GM12878 (cell line): ENCODE measurements around the gene GDNF. TPM values are rescaled to one million over a fixed set of nuclear protein-coding genes. Genes with fewer than 3 reads are reported as not detected.

Source experiments
- ATAC-seq: fragments of 200-7000 bp; cut with Tn5 transposase; 3 replicates; pipeline ENCODE4 v1.9.1; 2020; ENCODE audit warnings: mild to moderate bottlenecking, moderate library complexity
- BruUV-seq: library from RNA; stranded (reverse); fragments of 400-500 nt; replicated peaks from 2 replicates; lab custom pipeline; 2021; lab: Mats Ljungman, UMichigan
- CTCF ChIA-PET: fragments of 300-600 bp; sonication (Branson Sonifier 250); formaldehyde crosslinking; extraction: SDS; loops from one replicate; lab custom pipeline; 2021; ENCODE audit warnings: inconsistent platforms; lab: Yijun Ruan, JAX
- POLR2A ChIA-PET: fragments of 350-600 bp; formaldehyde crosslinking; extraction: SDS; loops from one replicate; lab custom pipeline; 2021; ENCODE audit warnings: inconsistent platforms; lab: Charles Lee
- RAD21 ChIA-PET: fragments of 300-600 bp; sonication (Branson Sonifier 250); formaldehyde crosslinking; loops from one replicate; lab custom pipeline; 2023; ENCODE audit warnings: antibody characterized with exemption; ENCODE audit not compliant: unreplicated experiment; lab: Charles Lee
- SMC1A ChIA-PET: fragments of 300-600 bp; sonication (Branson Sonifier 250); formaldehyde crosslinking; loops from one replicate; lab custom pipeline; 2023; ENCODE audit not compliant: unreplicated experiment, uncharacterized antibody; lab: Charles Lee
- DNase-seq: peaks from one replicate; pipeline ENCODE4 v3.0.0-alpha.2; 2011; ENCODE audit warnings: low read depth, low spot score
- FAIRE-seq: peaks from 3 replicates; lab custom pipeline; 2011; peaks lifted over from hg19 to GRCh38; lab: Jason Lieb, UNC
- H2AFZ ChIP-seq: 2 replicates; pipeline ENCODE4 v1.6.0; 2011; ENCODE audit warnings: low read depth, low read length, control low read depth; ENCODE audit not compliant: control insufficient read depth
- H3K27ac ChIP-seq: 2 replicates; pipeline ENCODE4 v1.5.1; 2011; ENCODE audit warnings: control low read depth; ENCODE audit not compliant: control insufficient read depth, insufficient read depth
- H3K27me3 ChIP-seq, 2 experiments: replicated peaks in 1 of 2; 2 replicates each; pipeline versions ENCODE4 v1.6.0 to v1.6.1; 2011; ENCODE audit warnings: low read length in 1 of 2; ENCODE audit not compliant: control insufficient read depth in 2 of 2, insufficient read depth in 2 of 2
- H3K36me3 ChIP-seq, 2 experiments: 2 replicates each; pipeline ENCODE4 v1.5.1; 2011; ENCODE audit warnings: low read length in 1 of 2; ENCODE audit not compliant: control insufficient read depth in 2 of 2, insufficient read depth in 2 of 2
- H3K4me1 ChIP-seq: 2 replicates; pipeline ENCODE4 v1.6.1; 2011; ENCODE audit warnings: mild to moderate bottlenecking, low read length, moderate library complexity, mixed read lengths; ENCODE audit not compliant: control insufficient read depth, insufficient read depth
- H3K4me2 ChIP-seq: 2 replicates; pipeline ENCODE4 v1.6.0; 2011; ENCODE audit warnings: control low read depth; ENCODE audit not compliant: control insufficient read depth, insufficient read depth
- H3K4me3 ChIP-seq: fragments of 200-600 bp; sonication (generic); 2 replicates; pipeline ENCODE4 v1.5.1; 2016
- H3K79me2 ChIP-seq: 2 replicates; pipeline ENCODE4 v1.6.0; 2011; ENCODE audit warnings: low read length; ENCODE audit not compliant: control insufficient read depth, insufficient read depth
- H3K9ac ChIP-seq: 2 replicates; pipeline ENCODE4 v1.8.0; 2011; ENCODE audit warnings: low read length, control low read depth, mixed read lengths; ENCODE audit not compliant: control insufficient read depth, insufficient read depth
- H3K9me3 ChIP-seq: replicated peaks from 3 replicates; pipeline ENCODE4 v1.5.1; 2011; ENCODE audit warnings: mild to moderate bottlenecking, low read length; ENCODE audit not compliant: control insufficient read depth, insufficient read depth
- H4K20me1 ChIP-seq: 2 replicates; pipeline ENCODE4 v1.6.0; 2011; ENCODE audit not compliant: control insufficient read depth, insufficient read depth
- BHLHE40 ChIP-seq, 2 experiments: fragments of 450-650 bp in 1 of 2; IDR thresholded peaks; 2 replicates each; pipeline ENCODE4 v1.6.1; 2011 to 2017; ENCODE audit warnings: low read depth in 2 of 2, borderline replicate concordance in 1 of 2, improper control_type of control experiment in 1 of 2, low read length in 1 of 2, mild to moderate bottlenecking in 1 of 2
- CHD2 ChIP-seq: IDR thresholded peaks from 2 replicates; pipeline ENCODE4 v1.6.1; 2011; ENCODE audit warnings: low read depth, low read length, improper control_type of control experiment, borderline replicate concordance
- CHD4 ChIP-seq: fragments of 200-600 bp; sonication (generic); IDR thresholded peaks from 2 replicates; pipeline ENCODE4 v1.6.1; 2016; ENCODE audit warnings: mild to moderate bottlenecking
- CREM ChIP-seq: IDR thresholded peaks from 2 replicates; pipeline ENCODE4 v1.6.1; 2014; ENCODE audit warnings: antibody characterized with exemption, low read depth
- FOXM1 ChIP-seq: IDR thresholded peaks from 2 replicates; pipeline ENCODE4 v1.6.1; 2012; ENCODE audit warnings: low read depth, mild to moderate bottlenecking, inconsistent platforms, low read length, moderate library complexity
- GABPA ChIP-seq: IDR thresholded peaks from 2 replicates; pipeline ENCODE4 v1.6.1; 2014; ENCODE audit warnings: antibody characterized with exemption, low read depth, mild to moderate bottlenecking, inconsistent platforms
- HDGF ChIP-seq: fragments of 450-650 bp; IDR thresholded peaks from 2 replicates; pipeline ENCODE4 v1.6.1; 2016; ENCODE audit warnings: antibody characterized with exemption
- KAT2A ChIP-seq: conservative IDR thresholded peaks from 2 replicates; pipeline ENCODE4 v1.6.1; 2011; ENCODE audit warnings: low read depth, low read length; ENCODE audit not compliant: control insufficient read depth
- MYB ChIP-seq: fragments of 150-350 bp; IDR thresholded peaks from 2 replicates; pipeline ENCODE4 v1.6.1; 2014; ENCODE audit warnings: mild to moderate bottlenecking, low read depth, low read length, borderline replicate concordance
- NR2C2 ChIP-seq: IDR thresholded peaks from 2 replicates; pipeline ENCODE4 v1.6.1; 2011; ENCODE audit warnings: borderline replicate concordance, low read depth; ENCODE audit not compliant: control insufficient read depth, insufficient read length
- POU2F2 ChIP-seq: IDR thresholded peaks from 3 replicates; pipeline ENCODE4 v1.6.1; 2011; ENCODE audit warnings: low read depth, mild to moderate bottlenecking, low read length, borderline replicate concordance
- TAF1 ChIP-seq: IDR thresholded peaks from 2 replicates; pipeline ENCODE4 v1.6.1; 2011; ENCODE audit warnings: mild to moderate bottlenecking, low read depth, low read length, borderline replicate concordance
- TARDBP ChIP-seq: IDR thresholded peaks from 2 replicates; pipeline ENCODE4 v1.6.1; 2016; ENCODE audit warnings: borderline replicate concordance
- TBL1XR1 ChIP-seq: IDR thresholded peaks from 2 replicates; pipeline ENCODE4 v1.6.1; 2012; ENCODE audit warnings: low read depth, low read length, improper control_type of control experiment
- ZNF384 ChIP-seq: IDR thresholded peaks from 2 replicates; pipeline ENCODE4 v1.6.1; 2012; ENCODE audit warnings: low read depth, mild to moderate bottlenecking, low read length, improper control_type of control experiment, borderline replicate concordance
- WGBS: methylation state at CpG from one replicate; pipeline ENCODE4 v1.1.6; 2016; ENCODE audit warnings: low lambda C conversion rate; ENCODE audit not compliant: insufficient replicate concordance, insufficient coverage; ENCODE audit errors: missing lambda C conversion rate; 5-methylcytosine and 5-hydroxymethylcytosine counted together
- in situ Hi-C: fragments of 300-500 bp; cut with MboI; formaldehyde crosslinking; loops from 9 replicates; pipeline ENCODE4 v1.14.3; 2018; ENCODE audit warnings: mixed read lengths
- intact Hi-C: fragments of 100-400 bp; cut with micrococcal nuclease; formaldehyde crosslinking; loops from one replicate; pipeline ENCODE4 v1.14.2; 2022; ENCODE audit not compliant: unreplicated experiment
- polyA plus RNA-seq, 11 experiments: library from polyadenylated mRNA; depleted of rRNA in 4 of 11; unstranded in 6 of 11; stranded (reverse) in 5 of 11; fragments of >200 nt; fragmentation: Nextera tagmentation in 4 of 11; fragmentation: Illumina TruSeq in 1 of 11; extraction: Ambion mirVana in 4 of 11; extraction: Trizol in 1 of 11; gene quantifications; 1 replicate in 1 of 11; 2 replicates in 10 of 11; pipeline versions ENCODE4 v1.2.1 to v1.2.3, GENCODE V29; 2011 to 2016; ENCODE audit warnings: inconsistent platforms in 2 of 11, missing spikeins in 2 of 11, low read depth in 1 of 11
- total RNA-seq, 4 experiments: library from RNA; depleted of rRNA in 3 of 4; stranded (reverse); fragments of >200 nt in 3 of 4; fragmentation: Illumina TruSeq in 1 of 4; extraction: Trizol in 1 of 4; gene quantifications; 2 replicates each; pipeline versions ENCODE4 v1.2.1 to v1.2.3, GENCODE V29; 2013 to 2021
- TF ChIP-seq, protein P1 (sequence below): IDR thresholded peaks from 2 replicates; pipeline ENCODE4 v1.6.1; 2011; ENCODE audit warnings: borderline replicate concordance, low read depth, mild to moderate bottlenecking, moderate library complexity, low read length; ENCODE audit not compliant: insufficient read depth, poor library complexity, severe bottlenecking
- TF ChIP-seq, protein P2 (sequence below): fragments of 150-350 bp; IDR thresholded peaks from 2 replicates; pipeline ENCODE4 v1.6.1; 2016; ENCODE audit warnings: low read depth, low read length

The GDNF gene
- total and polyA plus RNA-seq, 10 of the 15 experiments (the other 5 are each of a cell fraction or from before 2014, with no cell fraction given) = not detected

DNA sequence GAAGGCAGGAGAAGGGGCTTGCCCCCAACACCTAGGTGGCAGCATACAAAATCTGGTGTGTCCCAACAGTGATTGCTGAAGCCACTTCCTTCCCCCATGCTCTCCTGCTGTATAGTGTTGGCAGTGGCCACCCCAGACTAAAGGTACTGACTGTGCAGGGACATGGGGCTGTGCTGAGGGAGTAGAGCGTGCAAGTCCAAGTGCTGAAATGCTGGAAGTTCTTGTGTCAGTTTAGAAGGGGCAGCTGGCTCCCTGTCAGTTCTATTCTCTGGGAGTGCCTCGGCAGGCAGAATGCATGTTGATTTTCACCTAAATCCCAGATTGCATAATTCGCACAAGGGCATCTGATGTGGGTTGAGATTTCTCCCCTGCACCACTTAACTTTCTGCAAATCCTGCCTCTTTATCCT is 68.6 kb downstream of the GDNF start:
- no peaks in the 10 kb centered on the region for H4K20me1 ChIP-seq
- H3K4me1 ChIP-seq = no peaks in the 10 kb centered on the region
- ChIA-PET CTCF (no interaction called here), POLR2A (no interaction called here), SMC1A (interaction anchor here (1.3 kb wide), 1 partner anchor 48 kb away, joined by 3 read pairs; no protein-coding TSS in a partner anchor), RAD21 (no interaction called here)
- no TSS peak for BruUV-seq
- no peak overlapping the region for H3K4me3 ChIP-seq
- in situ Hi-C loops (no loop called here), intact Hi-C loops (no loop called here)
- no peak for FAIRE-seq
- no peak overlapping the region for H2AFZ ChIP-seq
- H3K36me3 ChIP-seq = no peaks in the 10 kb centered on the region
- no peak for ATAC-seq
- H3K9ac ChIP-seq = no peak overlapping the region
- H3K9me3 ChIP-seq = peaks cover 2% of the 10 kb centered on the region; the same call in 1 of the 3 replicates
- TF ChIP-seq TBL1XR1 (no peak), CHD2 (no peak), FOXM1 (no peak), TAF1 (no peak), MYB (no peak), GABPA (no peak), BHLHE40 (IDR thresholded peaks at IDR 0.05; ENCODE audit: borderline replicate concordance in 1 of 2, low read depth in 2 of 2, low read length in 1 of 2) (no peak), CHD4 (no peak), NR2C2 (no peak), ZNF384 (no peak), HDGF (no peak), CREM (no peak), KAT2A (no peak), TARDBP (no peak), POU2F2 (no peak)
- TF ChIP-seq, protein P1, sequence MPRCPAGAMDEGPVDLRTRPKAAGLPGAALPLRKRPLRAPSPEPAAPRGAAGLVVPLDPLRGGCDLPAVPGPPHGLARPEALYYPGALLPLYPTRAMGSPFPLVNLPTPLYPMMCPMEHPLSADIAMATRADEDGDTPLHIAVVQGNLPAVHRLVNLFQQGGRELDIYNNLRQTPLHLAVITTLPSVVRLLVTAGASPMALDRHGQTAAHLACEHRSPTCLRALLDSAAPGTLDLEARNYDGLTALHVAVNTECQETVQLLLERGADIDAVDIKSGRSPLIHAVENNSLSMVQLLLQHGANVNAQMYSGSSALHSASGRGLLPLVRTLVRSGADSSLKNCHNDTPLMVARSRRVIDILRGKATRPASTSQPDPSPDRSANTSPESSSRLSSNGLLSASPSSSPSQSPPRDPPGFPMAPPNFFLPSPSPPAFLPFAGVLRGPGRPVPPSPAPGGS = no peak
- TF ChIP-seq, protein P2, sequence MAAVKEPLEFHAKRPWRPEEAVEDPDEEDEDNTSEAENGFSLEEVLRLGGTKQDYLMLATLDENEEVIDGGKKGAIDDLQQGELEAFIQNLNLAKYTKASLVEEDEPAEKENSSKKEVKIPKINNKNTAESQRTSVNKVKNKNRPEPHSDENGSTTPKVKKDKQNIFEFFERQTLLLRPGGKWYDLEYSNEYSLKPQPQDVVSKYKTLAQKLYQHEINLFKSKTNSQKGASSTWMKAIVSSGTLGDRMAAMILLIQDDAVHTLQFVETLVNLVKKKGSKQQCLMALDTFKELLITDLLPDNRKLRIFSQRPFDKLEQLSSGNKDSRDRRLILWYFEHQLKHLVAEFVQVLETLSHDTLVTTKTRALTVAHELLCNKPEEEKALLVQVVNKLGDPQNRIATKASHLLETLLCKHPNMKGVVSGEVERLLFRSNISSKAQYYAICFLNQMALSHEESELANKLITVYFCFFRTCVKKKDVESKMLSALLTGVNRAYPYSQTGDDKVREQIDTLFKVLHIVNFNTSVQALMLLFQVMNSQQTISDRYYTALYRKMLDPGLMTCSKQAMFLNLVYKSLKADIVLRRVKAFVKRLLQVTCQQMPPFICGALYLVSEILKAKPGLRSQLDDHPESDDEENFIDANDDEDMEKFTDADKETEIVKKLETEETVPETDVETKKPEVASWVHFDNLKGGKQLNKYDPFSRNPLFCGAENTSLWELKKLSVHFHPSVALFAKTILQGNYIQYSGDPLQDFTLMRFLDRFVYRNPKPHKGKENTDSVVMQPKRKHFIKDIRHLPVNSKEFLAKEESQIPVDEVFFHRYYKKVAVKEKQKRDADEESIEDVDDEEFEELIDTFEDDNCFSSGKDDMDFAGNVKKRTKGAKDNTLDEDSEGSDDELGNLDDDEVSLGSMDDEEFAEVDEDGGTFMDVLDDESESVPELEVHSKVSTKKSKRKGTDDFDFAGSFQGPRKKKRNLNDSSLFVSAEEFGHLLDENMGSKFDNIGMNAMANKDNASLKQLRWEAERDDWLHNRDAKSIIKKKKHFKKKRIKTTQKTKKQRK = no peak
- no peaks in the 10 kb centered on the region for H3K79me2 ChIP-seq
- no peak for DNase-seq
- no peaks in the 10 kb centered on the region for H3K27me3 ChIP-seq
- H3K27ac ChIP-seq = no peak overlapping the region
- H3K4me2 ChIP-seq = no peak overlapping the region
- WGBS = 65% methylated on average over 3 of the region's 3 CpGs
